ENCODE measurements around the gene HEATR5A.
"Not testable (repeated sequence)": the region's sequence is repeated elsewhere in the genome, so short reads cannot be mapped to it uniquely, and the experiment has no call there.

HEATR5A gene

GRCh38 chr14:31420319-31421111 lies at the start of gene HEATR5A:
Gene HEATR5A (minus strand): TSS chr14:31420550. CDS start chr14:31402975, 17,575 bp downstream.
- DNase-seq: peak; percentile 46 to 97 (median 89)

- DNase-seq: no peak
Observed at GRCh38 chr14:31466554-31466953, 46.2 kb upstream of the HEATR5A start.

- DNase-seq: no peak
Observed at GRCh38 chr14:31465111-31465510, 44.8 kb upstream of the HEATR5A start.

GRCh38 chr14:31462450-31462849 lies 42.1 kb upstream of the HEATR5A start:
- not testable (repeated sequence) for DNase-seq

DNA sequence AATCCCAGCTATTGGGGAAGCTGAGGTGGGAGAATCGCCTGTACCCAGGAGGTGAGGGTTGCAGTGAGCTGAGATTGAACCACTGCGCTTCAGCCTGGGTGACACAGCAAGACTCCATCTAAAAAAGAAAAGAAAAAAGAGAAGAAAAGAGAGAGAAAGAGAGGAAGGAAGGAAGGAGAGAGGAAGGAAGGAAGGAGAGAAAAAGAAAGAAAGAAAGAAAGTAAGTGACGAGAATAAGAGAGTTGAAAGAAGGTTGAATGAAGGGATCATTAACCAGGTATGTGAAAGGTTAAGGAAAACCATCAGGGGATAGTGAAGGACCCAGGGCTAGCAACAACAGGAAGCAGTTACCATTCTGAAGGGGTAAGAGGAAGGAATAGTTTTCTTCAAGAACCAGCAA lies 41.2 kb upstream of the HEATR5A start:
- DNase-seq: no peak

DNA sequence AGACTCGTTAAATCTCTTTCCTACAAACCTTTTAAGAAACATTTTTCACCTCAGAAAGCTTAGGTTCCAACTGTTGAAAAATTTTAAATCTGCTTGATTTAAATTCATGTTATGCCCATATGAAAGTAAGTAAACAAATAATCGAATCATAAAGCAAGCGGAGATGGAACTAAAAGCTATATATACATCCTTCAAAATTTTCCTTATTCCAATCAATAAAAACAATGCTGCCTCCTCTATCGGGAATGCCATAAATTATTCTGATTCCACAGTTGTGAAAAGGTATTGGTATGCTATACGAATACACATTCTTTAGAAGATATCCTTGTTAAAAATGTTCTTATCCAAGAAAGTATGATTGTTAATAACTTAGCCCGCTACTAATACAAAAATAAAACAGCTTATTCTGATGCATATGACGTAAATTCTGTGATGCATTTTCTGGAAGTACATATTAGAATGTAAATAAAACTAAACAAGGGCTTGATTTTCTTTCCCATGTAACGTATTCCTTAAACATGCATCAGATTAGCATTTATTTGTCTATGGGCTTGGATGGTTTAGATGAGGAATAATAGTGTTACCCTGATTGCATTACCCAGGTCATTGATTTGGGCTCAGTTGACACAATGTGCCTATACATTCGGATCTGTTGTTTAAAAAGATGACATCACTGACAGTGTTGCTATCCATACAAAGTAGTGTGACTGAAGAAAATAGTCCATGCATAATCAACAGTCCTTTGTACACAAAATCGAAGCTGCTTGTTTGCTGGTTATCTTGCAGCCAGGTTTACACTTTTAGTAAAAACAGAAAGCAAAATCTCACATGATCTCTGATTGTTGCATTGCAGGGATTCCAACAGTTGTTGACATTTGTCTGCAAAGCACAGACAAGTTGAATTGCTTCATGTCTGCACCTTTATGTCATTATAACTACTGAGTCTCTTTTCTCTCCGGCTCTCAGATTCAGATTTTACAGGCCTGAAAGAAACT lies 37.6 kb upstream of the HEATR5A start:
- peak in 2 of 58 donors; percentile 10 to 48 for DNase-seq

DNA sequence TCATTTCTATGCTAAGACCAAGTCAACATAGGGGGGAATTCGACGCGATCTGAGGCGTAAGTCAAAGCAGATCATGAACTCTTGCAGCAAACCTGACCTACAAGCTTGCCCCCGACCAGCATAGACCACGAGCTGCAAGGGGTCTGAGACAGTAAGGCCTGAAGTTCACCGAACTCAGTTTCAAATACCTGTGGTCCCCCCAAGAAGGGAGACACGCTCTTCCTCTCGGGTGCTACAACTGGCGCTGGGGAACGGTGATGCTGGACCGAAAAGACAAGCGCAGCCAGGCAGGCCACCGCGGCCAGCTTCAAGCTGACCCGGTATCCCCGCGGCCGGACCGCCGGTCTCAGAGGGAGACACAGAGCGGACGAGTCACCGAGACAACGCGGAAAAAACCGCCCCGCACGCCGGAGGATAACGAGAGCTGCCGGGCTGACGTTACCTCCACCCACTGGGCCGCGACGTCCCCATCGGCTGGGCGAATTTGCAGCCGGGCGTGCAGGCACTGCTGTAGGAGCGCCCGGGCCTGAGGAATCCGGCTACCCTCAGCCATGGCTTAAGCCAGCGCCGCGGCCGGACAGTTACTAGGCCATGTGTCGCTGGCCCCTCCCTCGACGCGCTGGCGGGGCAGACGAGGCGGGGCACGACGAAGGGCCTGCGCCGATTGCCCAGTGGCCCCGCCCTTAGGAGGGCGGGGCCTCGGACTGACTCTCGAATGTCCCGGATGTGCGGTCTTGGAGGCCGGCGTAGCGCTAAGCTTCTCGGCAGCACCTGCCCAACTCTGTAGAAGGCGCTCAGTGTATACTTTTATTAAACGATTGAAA lies 36.7 kb upstream of the HEATR5A start, which contains the start of gene DTD2:
TSS of gene DTD2 (minus strand) at position 666 of the 824 bp plus-strand sequence. CDS start at position 553, 113 bp downstream.
- DNase-seq: peak; percentile 64 to 98 (median 93)

GRCh38 chr14:31449971-31450610 lies 29.7 kb upstream of the HEATR5A start:
- DNase-seq: peak in 1 of 58 donors; percentile 16

- no peak for DNase-seq
Observed at GRCh38 chr14:31449136-31449535, 28.8 kb upstream of the HEATR5A start.

DNA sequence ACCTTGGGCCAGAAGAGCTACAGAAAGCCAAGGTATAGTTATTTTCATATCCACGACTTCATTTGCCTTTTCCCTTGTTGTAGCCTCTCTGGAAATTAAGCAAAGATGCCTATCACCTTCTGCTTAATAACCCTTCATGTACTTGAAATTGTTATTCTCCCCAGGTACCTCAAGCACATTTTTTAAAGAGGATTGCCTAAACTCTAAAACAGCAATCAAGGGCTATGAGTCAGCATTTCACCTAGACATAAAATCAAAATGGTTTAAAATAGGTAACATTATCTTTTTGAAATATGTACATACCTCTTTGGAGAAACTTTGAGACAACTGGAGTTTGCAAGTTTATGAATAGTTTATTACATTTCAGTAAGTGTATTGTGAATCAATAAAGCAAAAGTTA lies 25.4 kb upstream of the HEATR5A start:
- DNase-seq: no peak

DNA sequence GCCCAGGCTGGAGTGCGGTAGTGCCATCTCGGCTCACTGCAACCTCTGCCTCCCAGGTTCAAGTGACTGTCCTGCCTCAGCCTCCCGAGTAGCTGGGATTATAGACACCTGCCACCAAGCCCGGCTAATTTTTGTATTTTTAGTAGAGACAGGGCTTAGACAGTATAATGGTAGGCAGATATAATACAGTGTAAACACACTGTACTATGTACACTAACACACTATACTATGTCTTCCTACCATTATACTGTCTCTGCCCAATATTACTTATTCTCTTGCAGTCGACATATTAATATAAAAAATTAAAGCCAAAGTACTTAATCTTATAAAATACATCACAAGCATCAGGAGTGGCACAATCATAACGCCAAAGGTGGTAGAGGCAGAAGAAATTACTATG lies 21.9 kb upstream of the HEATR5A start:
- DNase-seq: no peak

DNA sequence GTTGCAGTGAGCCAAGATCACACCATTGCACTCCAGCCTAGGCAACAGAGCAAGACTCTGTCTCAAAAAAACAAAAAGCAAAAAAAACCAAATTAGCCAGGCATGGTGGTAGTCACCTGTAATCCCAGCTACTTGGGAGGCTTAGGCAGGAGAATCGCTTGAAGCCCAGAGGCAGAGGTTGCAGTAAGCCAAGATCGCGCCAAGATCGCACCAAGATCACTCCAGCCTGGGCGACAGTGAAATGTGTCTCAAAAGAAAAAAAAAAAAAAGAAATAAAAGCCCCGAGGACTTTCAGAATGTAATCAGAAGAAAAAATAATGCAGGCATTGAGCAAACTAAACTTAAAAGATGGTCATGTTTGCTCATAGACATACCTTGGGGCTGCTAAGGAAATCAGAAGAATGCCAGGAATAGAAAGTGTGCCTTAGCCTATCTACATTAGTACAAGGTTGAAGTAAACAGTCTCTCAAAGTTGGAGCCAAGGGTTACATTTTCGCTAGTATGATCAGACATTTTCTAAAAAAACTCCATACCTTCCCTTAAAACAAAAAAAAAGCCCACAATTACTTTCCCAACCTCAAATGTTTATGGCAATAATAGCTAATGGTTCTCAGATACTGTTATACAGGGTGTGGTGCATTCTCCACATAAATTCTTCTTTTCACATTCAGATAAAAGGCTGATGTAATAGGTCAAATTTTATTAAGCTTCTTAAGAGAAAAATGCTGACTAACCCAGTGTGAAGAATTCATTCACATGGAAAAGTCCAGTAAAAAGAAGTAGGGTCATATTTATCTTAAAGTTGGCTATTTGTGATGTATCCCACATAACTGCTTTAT lies 21.1 kb upstream of the HEATR5A start:
- no peak for DNase-seq

DNA sequence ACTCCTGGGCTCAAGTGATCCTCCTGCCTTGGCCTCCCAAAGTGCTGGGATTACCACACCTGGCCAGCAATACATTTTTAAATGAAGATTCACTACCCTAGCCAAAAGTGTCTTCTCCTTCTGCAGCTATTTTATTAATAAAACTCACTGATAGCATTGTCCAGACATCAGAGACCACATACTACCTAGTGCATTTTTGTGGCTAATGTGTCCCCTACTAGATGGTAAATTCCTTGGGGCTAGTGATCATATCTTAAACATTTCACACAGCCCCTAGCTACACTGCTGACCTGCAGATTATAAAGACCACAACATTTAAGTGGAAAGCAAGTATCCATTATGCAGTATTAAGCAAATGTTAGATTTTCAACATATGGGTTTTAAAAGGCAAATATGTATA lies 19.9 kb upstream of the HEATR5A start:
- DNase-seq: no peak

- peak in 2 of 58 donors; percentile 30 to 39 for DNase-seq
Observed at GRCh38 chr14:31439561-31439960, 19.2 kb upstream of the HEATR5A start.

DNA sequence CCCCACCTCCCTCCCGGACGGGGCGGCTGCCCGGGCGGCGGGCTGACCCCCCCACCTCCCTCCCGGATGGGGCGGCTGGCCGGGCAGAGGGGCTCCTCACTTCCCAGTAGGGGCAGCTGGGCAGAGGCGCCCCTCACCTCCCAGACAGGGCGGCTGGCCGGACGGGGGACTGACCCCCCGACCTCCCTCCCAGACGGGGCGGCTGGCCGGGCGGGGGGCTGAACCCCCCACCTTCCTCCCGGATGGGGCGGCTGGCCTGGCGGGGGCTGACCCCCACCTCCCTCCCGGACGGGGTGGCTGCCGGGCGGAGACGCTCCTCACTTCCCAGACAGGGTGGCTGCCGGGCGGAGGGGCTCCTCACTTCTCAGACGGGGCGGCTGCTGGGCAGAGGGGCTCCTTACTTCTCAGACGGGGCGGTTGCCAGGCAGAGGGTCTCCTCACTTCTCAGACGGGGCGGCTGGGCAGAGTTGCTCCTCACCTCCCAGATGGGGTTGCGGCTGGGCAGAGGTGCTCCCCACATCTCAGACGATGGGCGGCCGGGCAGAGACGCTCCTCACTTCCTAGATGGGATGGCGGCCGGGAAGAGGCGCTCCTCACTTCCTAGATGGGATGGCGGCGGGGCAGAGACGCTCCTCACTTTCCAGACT lies 16.8 kb upstream of the HEATR5A start:
- DNase-seq: not testable (repeated sequence)

DNA sequence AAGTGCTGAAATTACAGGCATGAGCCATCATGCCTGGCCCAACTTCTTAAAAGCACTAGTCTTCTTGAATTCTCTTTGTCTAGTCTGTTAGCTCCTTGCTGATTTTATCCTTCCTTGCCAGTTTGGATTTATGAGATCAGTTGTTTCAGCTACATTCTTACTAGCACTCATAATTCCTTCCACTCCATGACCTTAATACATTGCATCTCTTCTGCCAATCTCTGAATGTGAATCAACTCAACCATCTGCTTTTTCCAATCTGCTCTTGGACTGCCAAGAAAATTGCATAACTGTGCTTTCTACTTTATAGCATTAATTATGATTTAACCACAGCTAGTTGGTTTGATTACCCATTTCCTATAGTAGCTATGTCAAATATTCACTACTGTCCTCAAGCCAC lies 14.9 kb upstream of the HEATR5A start:
- DNase-seq: peak in 2 of 58 donors; percentile 11 to 23

DNA sequence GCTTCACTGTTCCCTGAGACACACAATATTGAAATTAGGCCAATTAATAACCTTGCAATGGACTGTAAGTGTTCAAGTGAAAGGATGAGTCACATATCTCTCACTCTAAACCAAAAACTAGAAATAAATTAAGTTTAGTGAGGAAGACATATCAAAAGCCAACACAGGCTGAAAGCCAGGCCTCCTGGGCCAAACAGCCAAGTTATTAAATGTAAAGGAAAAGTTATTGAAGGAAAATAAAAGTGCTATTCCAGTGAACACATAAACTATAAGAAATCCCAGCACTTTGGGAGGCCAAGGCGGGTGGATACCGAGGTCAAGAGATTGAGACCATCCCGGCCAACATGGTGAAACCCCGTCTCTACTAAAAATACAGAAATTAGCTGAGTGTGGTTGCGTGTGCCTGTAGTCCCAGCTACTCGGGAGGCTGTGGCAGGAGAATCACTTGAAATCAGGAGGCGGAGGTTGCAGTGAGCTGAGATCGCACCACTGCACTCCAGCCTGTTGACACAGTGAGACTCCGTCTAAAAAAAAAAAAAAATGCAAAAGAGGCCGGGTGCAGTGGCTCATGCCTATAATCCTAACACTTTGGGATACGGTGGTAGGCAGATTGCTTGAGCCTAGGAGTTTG lies 10.4 kb upstream of the HEATR5A start:
- DNase-seq: no peak

GRCh38 chr14:31429791-31430190 lies 9.4 kb upstream of the HEATR5A start:
- no peak for DNase-seq
